Mucosa of rectum (tissue), 2 donors: ENCODE measurements around the gene CD96.

ENCODE experiments used
- H3K27ac ChIP-seq, 2 donors: one replicate each; pipeline ENCODE4 v1.7.0; 2013; ENCODE audit warnings: inconsistent platforms in 2 of 2, low read depth in 2 of 2, low read length in 2 of 2
- H3K27me3 ChIP-seq, 2 donors: one replicate each; pipeline ENCODE4 v1.7.0; 2013; ENCODE audit warnings: low read length in 2 of 2; ENCODE audit not compliant: control insufficient read depth in 2 of 2, insufficient read depth in 2 of 2
- H3K36me3 ChIP-seq, 2 donors: one replicate each; pipeline ENCODE4 v1.7.0; 2013; ENCODE audit warnings: low read length in 2 of 2; ENCODE audit not compliant: control insufficient read depth in 2 of 2, insufficient read depth in 2 of 2
- H3K4me1 ChIP-seq, 2 donors: one replicate each; pipeline ENCODE4 v1.7.0; 2013; ENCODE audit warnings: low read length in 2 of 2, mild to moderate bottlenecking in 1 of 2; ENCODE audit not compliant: control insufficient read depth in 2 of 2, insufficient read depth in 2 of 2
- H3K4me3 ChIP-seq, 2 donors: one replicate each; pipeline ENCODE4 v1.7.0; 2013; ENCODE audit warnings: low read length in 2 of 2
- H3K9ac ChIP-seq, 2 donors: one replicate each; pipeline ENCODE4 v1.7.0; 2013; ENCODE audit warnings: low read length in 2 of 2, low read depth in 1 of 2, mild to moderate bottlenecking in 1 of 2
- H3K9me3 ChIP-seq, 2 donors: one replicate each; pipeline ENCODE4 v1.7.0; 2013; ENCODE audit warnings: low read length in 2 of 2; ENCODE audit not compliant: control insufficient read depth in 2 of 2
- donor health status: healthy.
- donor health status: Normal muscosa, but diverticular disease.

CD96 gene

DNA sequence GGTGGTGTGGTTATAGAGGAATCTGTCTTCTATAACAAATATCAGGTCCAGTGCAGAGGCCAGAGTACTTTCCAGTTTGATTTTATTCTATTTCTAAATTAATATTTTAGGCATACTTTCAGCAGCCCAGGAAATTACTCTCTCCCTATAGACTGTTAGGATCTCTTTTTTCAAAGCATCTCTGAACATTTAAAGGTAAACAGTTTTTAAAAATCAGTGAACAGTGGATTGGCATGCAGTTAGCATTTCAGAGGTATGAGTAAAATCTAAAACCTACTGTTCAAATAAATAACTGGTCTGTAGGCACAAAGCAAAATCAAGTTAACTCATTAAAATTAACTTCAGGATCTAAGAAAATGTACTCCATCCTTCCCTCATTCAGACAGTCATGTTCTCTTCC, 50.1 kb downstream of the CD96 start:
- H3K27me3 ChIP-seq = no peaks in the 10 kb centered on the region
- no peak overlapping the region for H3K27ac ChIP-seq
- H3K4me3 ChIP-seq = no peak overlapping the region
- no peak overlapping the region for H3K9ac ChIP-seq
- H3K36me3 ChIP-seq = no peaks in the 10 kb centered on the region
- no peaks in the 10 kb centered on the region for H3K9me3 ChIP-seq
- H3K4me1 ChIP-seq = no peaks in the 10 kb centered on the region

DNA sequence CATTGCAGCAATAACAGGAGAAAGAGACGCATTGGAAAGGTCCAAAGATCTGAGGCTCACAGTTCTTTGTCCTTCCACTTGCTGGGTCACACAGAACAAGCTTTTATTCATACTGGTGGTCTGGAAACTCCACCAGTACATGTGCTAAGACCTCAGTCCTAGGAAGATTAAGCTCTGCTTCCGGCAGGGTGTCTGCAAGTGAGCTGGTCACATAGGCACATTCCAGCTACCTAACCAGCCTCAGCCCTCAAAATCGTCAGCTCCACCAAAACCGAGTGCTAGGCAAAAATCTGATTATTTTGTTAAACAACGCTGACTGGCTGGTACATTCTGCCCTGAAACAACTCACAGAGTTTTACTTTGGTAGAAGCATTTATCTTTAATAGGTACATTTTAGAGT, 50.9 kb downstream of the CD96 start:
- H3K36me3 ChIP-seq = no peaks in the 10 kb centered on the region
- no peak overlapping the region for H3K27ac ChIP-seq
- no peaks in the 10 kb centered on the region for H3K27me3 ChIP-seq
- H3K9ac ChIP-seq = no peak overlapping the region
- no peak overlapping the region for H3K4me3 ChIP-seq
- no peaks in the 10 kb centered on the region for H3K4me1 ChIP-seq
- H3K9me3 ChIP-seq = no peaks in the 10 kb centered on the region

DNA sequence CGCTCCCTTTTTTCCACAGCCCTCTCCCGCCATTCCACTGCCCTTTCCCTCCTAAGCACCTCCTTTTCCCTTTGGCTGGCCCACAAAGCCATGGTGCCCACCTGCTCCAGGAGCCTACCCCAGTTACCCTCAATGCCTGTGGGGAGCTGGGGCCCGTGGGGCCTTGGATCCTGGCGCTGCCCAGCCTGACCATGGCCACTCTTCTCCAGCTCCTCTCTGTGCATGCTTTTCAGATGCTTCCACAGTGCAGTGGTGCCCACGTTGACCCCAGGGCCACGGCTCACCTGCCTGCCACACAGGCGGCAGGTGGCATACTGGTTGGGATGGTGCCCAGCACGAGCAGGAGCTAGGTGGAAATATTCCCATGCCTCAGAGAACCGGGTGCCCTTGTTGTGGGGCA, 51.7 kb downstream of the CD96 start:
- H3K27me3 ChIP-seq = no peaks in the 10 kb centered on the region
- H3K9me3 ChIP-seq = no peaks in the 10 kb centered on the region
- H3K4me1 ChIP-seq = no peaks in the 10 kb centered on the region
- H3K36me3 ChIP-seq = no peaks in the 10 kb centered on the region
- no peak overlapping the region for H3K27ac ChIP-seq
- no peak overlapping the region for H3K9ac ChIP-seq
- no peak overlapping the region for H3K4me3 ChIP-seq

DNA sequence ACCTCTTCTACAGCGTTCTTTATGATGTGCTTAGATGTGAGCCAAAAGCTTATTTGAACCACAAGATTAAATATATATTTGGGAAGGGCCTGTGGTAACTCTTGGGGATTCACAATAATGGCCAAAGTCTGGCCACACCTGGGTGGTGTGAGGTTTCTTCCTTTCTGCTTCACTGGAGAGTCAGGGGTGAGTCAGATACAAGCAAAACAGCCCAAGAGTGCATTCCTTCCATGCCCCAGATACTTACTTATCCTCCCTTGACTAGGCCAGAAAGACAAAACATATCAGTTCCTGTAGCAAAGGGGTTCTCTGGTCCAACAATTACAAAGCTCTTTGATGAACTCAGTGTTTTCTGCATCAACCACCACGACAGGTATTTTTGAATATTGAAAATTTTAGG, 52.2 kb downstream of the CD96 start:
- Histone ChIP-seq H3K4me1 (no peaks in the 10 kb centered on the region), H3K36me3 (no peaks in the 10 kb centered on the region), H3K4me3 (no peak overlapping the region), H3K9ac (no peak overlapping the region), H3K27ac (no peak overlapping the region), H3K27me3 (no peaks in the 10 kb centered on the region), H3K9me3 (no peaks in the 10 kb centered on the region)

DNA sequence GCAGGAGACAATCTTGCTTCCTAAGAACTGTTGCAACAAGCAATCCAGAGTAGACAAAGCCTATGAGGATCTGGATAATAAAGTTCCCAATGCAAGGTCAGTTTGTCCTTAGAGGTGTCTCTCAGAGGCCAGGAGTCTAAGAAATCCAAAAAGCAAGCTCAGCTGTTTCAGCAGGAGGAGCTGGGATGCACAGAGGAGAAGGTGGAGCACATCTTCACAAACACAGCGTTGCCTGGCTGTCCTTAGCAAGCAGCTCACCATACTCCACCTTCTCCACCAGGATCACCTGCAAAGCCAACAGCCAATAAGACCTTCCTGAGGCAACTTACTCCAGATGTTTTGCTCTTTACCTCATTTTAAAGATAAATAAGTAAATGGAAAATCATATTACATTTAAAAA, 52.8 kb downstream of the CD96 start:
- no peaks in the 10 kb centered on the region for H3K27me3 ChIP-seq
- no peaks in the 10 kb centered on the region for H3K9me3 ChIP-seq
- no peak overlapping the region for H3K9ac ChIP-seq
- H3K4me3 ChIP-seq = no peak overlapping the region
- no peaks in the 10 kb centered on the region for H3K36me3 ChIP-seq
- H3K4me1 ChIP-seq = no peaks in the 10 kb centered on the region
- H3K27ac ChIP-seq = no peak overlapping the region

DNA sequence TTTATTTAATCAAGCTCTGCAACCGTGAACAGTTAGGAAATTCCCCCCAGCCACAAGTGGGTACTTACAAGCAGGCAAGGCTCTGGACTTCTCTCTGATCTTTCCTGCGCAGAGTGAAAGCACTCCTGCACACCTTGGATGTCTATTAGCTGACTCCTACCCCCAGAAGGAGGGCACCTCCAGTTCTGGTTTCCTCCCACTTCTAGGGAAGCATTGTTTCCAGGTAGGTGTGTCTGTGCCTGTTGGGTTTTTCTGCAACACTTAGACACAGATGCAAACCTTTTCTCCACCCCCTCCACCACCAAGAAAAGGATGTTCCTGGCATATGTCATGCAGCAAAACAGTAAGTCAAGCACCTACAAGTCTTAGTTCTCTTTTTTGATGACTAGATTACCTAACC, 53.2 kb downstream of the CD96 start, which contains the start of gene ZBED2:
TSS of gene ZBED2 (minus strand) at position 115 of the 400 bp plus-strand sequence. CDS start 1,145 bp downstream, outside the sequence.
- H3K27me3 ChIP-seq = no peaks in the 10 kb centered on the region

DNA sequence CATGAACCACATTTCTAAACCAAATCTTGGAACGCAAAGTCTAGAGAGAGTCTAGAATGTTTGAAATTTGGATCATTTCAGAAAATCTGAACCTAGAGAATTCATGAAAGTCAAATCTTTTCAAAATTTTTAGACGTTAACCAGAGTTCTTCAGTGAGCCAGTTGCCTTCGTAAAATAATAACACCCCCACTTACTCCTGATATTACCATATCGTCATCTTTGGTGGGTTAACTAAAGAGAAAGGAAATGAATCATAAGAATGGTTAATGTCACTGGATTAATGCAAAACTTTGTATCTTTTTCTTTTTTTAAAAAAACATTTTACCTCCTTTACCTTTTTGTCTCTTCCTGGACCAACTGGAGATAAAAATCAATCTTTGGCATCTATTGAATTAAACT, 54.3 kb downstream of the CD96 start:
- Histone ChIP-seq H3K4me3 (no peak overlapping the region), H3K27ac (no peak overlapping the region), H3K36me3 (no peaks in the 10 kb centered on the region), H3K4me1 (no peaks in the 10 kb centered on the region), H3K27me3 (no peaks in the 10 kb centered on the region), H3K9me3 (no peaks in the 10 kb centered on the region), H3K9ac (no peak overlapping the region)

More for the DNA sequence above, 53.2 kb downstream of the CD96 start, which contains the start of gene ZBED2:
- H3K9ac ChIP-seq = no peak within 1 kb of the TSS
- no peaks in the 10 kb centered on the region for H3K36me3 ChIP-seq
- no peak within 1 kb of the TSS for H3K27ac ChIP-seq
- no peaks in the 10 kb centered on the region for H3K9me3 ChIP-seq
- H3K4me3 ChIP-seq = no peak within 1 kb of the TSS
- H3K4me1 ChIP-seq = no peaks in the 10 kb centered on the region

DNA sequence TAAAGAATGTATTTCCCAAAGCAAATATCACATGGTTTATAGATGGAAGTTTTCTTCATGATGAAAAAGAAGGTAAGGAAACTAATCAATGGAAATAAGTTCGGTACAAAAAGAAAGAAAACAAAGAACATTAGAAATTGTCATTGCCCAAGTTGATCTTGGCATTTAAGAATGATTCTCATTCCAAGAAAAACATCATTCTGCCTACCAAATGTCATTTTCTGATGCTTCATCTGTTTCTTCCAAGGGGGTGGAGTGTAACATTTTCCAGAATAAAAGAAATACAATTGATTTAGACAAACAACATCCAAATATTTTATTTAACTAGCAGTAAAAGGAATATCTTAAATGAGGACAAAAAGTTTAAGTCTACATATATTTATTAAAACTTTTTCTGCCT, 56.1 kb downstream of the CD96 start:
- Histone ChIP-seq H3K27ac (no peak overlapping the region), H3K9me3 (no peaks in the 10 kb centered on the region), H3K9ac (no peak overlapping the region), H3K4me3 (no peak overlapping the region), H3K4me1 (no peaks in the 10 kb centered on the region), H3K27me3 (no peaks in the 10 kb centered on the region), H3K36me3 (no peaks in the 10 kb centered on the region)

DNA sequence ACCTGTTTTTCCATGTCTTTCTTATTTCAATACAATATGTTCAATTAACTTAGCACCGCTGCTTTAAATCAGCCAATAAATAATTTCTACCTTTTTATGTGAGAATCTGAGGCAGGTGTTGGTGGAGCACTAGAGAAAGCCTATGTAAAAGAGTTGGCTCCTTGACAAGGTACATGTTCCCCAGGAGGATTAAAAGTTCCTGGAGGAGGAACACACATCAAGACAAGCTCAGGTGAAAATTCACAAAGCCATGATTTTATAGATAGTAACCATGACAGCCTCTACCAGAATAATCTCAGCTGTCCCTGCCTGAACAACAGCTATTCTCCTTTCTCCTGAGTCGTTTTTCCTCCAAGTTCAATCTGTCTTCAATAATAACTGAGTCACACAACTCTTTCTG, 56.6 kb downstream of the CD96 start:
- Histone ChIP-seq H3K9ac (no peak overlapping the region), H3K4me3 (no peak overlapping the region), H3K4me1 (no peaks in the 10 kb centered on the region), H3K27me3 (no peaks in the 10 kb centered on the region), H3K27ac (no peak overlapping the region), H3K9me3 (no peaks in the 10 kb centered on the region), H3K36me3 (no peaks in the 10 kb centered on the region)

DNA sequence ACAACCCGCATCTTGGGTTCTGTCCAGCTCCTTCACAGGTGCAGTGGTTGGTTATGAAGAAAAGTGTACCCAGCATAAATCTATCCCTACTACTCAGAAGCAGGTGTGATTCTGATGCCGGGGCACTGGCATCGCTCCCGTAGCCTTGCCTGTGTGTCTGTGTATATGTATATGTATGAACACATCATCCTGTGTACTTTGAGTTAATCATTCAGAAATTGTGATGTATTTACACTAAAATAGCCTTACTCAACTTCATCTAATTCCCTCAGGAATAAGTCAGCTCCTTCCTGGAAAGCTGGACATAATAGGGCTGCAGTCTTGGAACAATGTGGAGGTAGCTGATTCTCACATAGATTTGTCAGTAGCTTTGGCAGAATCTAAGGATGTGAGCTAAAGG, 59.8 kb downstream of the CD96 start:
- Histone ChIP-seq H3K4me1 (no peaks in the 10 kb centered on the region), H3K27me3 (no peaks in the 10 kb centered on the region), H3K4me3 (no peak overlapping the region), H3K36me3 (no peaks in the 10 kb centered on the region), H3K27ac (no peak overlapping the region), H3K9me3 (no peaks in the 10 kb centered on the region), H3K9ac (no peak overlapping the region)

DNA sequence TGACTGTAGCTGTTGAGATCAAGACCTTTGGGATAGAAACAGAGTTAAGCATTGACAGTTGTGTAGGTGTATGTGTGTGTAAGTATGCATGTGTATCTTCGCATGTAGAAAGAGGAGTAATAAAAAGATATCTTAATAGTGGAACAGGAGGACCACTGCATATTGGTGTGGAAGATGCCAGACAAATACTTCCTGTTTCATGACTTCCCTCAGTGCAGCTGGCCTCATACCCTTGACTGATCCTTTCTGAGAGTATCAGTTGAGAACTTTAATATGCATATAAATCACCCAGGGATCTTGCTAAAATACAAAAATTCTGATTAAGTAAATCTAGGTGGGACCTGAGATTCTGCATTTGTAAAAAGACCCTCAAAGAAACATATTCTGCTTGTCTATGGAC, 61.7 kb downstream of the CD96 start:
- H3K27me3 ChIP-seq = no peaks in the 10 kb centered on the region
- no peaks in the 10 kb centered on the region for H3K9me3 ChIP-seq
- no peak overlapping the region for H3K4me3 ChIP-seq
- H3K27ac ChIP-seq = no peak overlapping the region
- H3K36me3 ChIP-seq = no peaks in the 10 kb centered on the region
- no peak overlapping the region for H3K9ac ChIP-seq
- no peaks in the 10 kb centered on the region for H3K4me1 ChIP-seq
